Measurements from ENCODE around the gene OR1I1.
"Not testable (repeated sequence)": the region's sequence is repeated elsewhere in the genome, so short reads cannot be mapped to it uniquely, and the experiment has no call there.

OR1I1 gene

DNA sequence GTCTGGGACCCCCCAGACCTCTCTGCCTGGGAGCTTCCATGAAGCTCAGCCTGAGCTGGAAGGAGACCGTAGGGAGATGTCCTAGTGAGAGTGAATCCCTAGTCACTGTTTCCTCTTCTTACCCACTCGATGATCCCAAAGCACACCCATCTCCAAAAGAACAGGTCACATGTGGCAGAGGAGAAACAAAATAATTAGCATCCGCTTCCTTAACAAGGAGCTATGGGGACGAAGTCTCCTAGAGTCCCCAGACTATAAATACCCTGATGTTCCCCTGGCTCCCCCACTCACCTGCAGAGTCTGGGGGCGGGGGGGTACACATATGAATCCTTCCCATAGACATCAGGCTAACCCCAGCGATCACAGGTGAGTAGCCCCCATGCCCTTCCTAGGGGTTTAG lies at the start of gene OR1I1:
OR1I1 (plus strand) TSS at position 301 of the 400 bp plus-strand sequence. CDS start 4,855 bp downstream, outside the sequence.
- no peak for DNase-seq (ENCODE audit: low read depth)

DNA sequence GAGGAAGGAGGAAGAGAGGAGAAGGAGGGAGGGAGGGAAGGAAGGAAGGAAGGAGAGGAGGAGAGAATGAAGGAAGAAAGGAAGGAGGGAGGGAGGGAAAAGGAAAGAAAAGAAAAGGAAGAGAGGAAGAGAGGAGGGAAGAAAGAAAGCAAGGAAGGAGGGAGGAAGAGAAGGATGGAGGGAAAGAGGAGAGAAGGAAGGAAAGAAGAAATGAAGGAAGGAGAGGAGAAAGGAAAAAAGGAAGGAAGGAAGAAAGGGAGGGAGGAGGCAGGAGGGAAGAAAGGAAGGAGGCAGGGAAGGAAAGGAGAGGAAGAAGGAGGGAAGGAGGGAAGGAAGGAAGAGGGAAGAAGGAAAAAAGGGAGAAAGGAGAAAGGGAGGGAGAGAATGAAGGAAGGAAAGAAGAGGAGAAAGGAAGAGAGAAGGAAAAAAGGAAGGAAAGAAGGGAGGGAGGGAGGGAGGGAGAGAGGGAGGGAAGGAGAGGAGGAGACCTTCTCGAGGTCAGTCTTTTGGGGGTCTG lies 46.2 kb upstream of the OR1I1 start:
- no peak for DNase-seq (ENCODE audit: low read depth)

DNA sequence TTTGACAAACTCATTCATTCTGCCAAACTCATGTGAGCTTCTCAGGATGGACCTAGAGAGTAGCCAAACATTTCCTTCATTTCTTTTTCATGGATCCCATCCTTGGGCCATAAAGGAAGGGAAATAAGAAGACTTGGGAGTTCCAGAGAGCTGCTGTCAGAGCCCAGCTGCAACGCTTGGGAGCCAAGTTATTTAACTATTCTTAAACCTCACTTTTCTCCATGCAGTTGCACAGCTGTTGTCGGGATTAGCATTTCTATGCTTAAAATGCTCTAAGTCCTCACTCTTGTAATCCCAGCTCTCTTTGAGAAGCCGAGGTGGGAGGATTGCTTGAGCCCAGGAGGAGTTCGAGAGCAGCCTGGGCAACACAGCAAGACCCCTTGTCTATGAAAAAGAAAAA lies 44.4 kb upstream of the OR1I1 start:
- no peak for DNase-seq (ENCODE audit: low read depth)

DNA sequence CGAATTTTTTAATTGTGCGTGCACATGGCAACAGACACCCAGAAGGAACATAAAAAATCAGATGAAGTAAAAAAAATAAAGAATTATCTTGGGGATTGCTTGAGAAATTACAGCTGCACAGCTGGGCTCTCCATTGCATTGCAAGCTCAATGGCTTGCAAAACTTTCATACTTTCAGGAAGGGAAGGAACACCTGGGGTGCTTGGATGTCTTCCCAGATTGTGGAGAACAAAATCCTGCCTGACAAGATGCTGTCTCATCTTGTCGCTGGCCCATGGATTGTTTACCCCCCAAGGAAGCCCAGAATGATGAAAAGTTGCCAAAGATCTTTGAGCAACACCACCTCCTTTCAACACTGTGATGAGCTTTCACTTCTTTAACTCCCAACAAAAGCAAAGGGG lies 43.7 kb upstream of the OR1I1 start:
- DNase-seq (ENCODE audit: low read depth) = no peak

DNA sequence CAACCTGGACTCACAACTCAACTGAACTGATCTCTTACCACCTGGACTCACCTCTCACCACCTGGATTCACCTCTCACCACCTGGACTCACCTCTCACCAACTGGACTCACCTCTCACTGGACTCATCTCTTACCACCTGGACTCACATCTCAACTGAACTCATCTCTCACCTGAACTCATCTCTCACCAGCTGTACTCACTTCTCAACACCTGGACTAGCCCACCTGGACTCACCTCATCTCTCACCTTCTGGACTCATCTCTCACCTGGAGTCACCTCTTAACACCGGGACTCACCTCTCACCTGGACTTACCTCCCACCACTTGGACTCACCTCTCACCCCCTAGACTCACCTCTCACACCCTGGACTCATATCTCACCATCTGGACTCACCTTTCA lies 40.0 kb upstream of the OR1I1 start:
- no peak for DNase-seq (ENCODE audit: low read depth)

GRCh38 chr19:15042826-15043225 lies 39.2 kb upstream of the OR1I1 start:
- no peak for DNase-seq (ENCODE audit: low read depth)

- no peak for DNase-seq (ENCODE audit: low read depth)
These were observed 36.5 kb upstream of the OR1I1 start for GRCh38 chr19:15045506-15045905.

DNA sequence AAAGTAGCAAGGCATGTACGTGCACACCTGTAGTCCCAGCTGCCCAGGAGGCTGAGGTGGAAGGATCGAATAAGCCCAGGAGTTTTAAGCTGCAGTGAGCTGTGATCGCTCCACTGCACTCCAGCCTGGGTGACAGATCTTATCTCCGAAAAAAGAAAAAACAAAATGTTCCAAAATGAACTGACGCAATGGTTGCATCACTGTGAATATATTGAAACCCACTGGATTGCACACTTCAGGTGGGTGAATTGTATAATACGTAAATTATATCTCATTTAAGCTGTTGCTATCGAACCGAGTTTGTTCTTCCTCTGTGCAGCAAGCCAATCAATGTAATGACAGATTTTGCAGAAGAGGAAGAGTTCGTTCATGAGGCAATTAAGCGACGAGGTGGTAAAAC lies 34.3 kb upstream of the OR1I1 start:
- no peak for DNase-seq (ENCODE audit: low read depth)

DNA sequence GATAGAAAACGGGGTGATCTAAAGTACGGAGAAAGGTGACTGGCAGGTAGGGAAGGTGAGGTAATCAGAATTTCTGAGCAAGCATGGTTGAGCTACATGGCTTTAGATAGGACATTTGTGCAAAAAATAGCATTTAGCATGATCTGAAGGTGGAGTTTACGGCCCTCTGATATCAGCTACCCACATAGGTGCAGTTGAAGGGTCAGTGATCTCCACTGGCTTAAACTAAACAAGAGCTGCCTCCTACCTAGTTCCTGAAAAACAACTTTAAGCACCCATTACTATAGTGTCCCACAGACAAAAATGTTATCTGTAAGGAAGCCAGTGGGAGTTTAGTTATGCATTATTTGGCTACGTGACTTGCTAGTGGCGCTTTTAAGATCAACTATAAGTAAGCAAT lies 33.9 kb upstream of the OR1I1 start:
- DNase-seq (ENCODE audit: low read depth) = no peak

GRCh38 chr19:15048885-15049541 lies 33.0 kb upstream of the OR1I1 start, which contains the start of gene CASP14:
Gene CASP14, plus strand, starts transcription at chr19:15049480. Its CDS starts 2,772 bp downstream, at chr19:15052252.
- DNase-seq (ENCODE audit: low read depth) = no peak

- DNase-seq (ENCODE audit: low read depth) = no peak
These were observed 31.4 kb upstream of the OR1I1 start for GRCh38 chr19:15050639-15051038.

- no peak for DNase-seq (ENCODE audit: low read depth)
These were observed 20.0 kb upstream of the OR1I1 start for GRCh38 chr19:15062036-15062435.

DNA sequence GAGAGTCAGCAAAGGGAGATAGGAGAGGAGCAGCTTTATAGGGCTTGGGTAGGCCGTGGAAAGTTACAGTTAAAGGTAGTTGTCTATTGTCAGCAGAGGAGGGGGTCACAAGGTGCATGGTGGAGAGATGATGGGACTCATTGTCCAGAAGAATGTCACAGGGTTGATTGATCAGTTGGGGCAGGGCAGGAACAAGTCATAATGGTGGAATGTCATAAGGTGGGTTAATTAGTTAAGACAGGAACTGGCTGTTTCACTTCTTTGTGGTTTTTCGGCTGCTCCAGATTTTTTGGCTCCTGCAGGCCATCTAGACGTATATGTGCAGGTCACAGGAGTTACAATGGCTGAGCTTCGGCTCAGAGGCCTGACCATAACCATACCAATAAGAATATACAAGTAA lies 11.6 kb upstream of the OR1I1 start:
- DNase-seq (ENCODE audit: low read depth) = not testable (repeated sequence)

DNA sequence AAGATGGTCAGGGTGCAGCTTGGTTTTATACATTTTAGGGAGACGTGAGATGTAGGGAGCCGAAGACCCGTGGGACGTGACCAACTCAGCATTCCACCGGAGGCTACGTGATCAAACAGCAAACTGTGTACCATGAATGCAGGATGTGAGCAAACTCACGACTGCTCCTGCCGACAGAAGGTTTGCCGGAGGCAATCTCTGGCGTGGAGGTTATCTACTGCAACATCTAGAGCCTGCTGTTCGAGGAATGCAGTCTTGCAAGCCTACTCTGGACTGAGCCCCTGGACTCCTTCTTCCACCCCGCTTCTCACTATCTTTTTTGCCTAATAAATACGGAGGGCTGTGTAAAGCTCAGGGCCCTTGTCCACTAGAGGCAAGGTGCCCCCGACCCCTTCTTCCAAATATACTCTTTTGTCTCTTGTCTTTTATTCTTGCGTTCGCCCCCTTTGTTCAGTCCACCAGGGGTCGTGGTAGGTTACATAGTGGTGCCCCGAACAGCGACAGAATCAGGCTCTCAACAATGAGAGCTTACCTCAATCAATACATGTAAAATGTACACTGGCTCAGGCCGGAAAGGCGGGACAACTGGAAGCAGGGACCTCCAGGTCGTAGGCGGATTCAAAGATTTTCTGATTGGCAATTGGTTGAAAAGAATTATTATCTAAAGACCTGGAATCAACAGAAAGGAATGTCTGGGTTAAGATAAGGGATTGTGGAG lies 8.9 kb upstream of the OR1I1 start:
- no peak for DNase-seq (ENCODE audit: low read depth)

GRCh38 chr19:15074371-15074770 lies 7.6 kb upstream of the OR1I1 start:
- no peak for DNase-seq (ENCODE audit: low read depth)

GRCh38 chr19:15075806-15076205 lies 6.2 kb upstream of the OR1I1 start:
- DNase-seq (ENCODE audit: low read depth) = no peak

DNA sequence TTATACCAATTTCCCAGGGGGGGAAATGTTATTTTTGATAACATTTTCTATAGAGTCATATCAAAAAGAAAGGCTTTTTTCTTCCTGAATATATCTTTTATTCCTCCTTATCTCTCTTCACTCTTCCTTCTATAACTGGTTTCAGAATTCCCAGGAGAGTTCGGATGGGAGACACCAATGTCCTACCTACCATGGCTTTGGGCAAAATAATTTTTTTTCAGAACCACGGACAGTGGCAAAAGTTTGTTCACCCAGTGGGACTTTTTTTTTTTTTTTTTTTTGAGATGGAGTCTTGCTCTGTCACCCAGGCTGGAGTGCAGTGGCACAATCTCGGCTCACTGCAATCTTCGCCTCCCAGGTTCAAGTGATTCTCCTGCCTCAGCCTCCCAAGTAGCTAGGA lies 2.0 kb upstream of the OR1I1 start:
- DNase-seq (ENCODE audit: low read depth) = not testable (repeated sequence)

GRCh38 chr19:15087182-15087581 lies 5.2 kb downstream of the OR1I1 start:
- DNase-seq (ENCODE audit: low read depth) = no peak

DNA sequence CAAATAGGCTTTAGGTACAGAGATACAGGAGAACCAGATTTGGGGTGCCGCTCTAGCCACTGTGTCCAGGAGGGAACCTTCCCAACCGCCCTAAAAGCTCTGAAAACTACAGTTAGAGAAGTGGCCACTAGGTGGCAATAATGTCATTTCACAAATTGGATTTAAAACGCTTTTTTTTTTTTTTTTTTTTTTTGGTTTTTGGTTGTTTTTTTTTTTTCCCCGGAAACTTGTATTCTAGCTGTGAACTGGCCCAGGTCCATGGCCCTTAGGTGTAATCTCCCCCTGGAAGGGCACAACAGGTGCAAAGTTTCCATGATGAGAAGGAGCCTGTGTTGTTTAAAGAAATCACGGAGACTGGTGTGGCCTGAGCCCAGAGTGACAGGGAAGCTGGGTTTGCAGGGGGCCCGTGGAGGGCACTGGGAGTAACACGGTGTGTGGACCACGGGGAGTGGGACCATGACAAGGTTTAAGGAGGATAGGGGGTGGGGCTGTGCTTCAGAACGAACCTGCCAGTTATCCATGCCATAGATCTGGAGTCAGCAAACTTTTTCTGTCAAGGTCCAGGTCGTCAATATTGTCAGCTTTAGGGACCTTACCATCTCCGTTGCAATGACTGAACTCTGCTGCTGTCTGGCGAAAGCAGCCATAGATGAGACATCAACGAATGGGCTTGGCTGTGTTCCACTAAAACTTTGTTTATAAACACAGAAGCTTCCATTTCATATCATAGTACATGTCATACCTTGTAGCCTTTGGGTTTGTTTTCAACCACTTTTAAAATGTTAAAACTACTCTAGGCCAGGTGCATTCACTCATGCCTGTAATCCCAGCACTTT lies 10.1 kb downstream of the OR1I1 start:
- peak; percentile 37 for DNase-seq (ENCODE audit: low read depth)

- no peak for DNase-seq (ENCODE audit: low read depth)
These were observed 11.0 kb downstream of the OR1I1 start for GRCh38 chr19:15093001-15093400.

DNA sequence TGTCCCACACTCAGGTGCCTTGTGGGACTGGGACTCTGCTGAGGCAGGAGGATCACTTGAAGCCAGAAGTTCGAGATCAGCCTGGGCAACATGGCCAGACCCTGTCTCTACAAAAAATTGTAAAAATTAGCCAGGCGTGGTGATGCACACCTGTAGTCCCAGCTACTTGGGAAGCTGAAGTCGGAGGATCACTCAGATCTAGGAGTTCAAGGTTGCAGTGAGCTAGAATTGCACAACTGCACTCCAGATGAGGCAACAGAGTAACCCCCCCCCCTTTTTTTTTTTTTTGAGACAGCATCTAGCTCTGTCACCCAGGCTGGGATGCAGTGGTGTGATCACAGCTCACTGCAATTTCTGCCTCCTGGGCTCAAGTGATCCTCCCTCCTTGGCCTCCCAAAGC lies 14.2 kb downstream of the OR1I1 start:
- no peak for DNase-seq (ENCODE audit: low read depth)

GRCh38 chr19:15097980-15098379 lies 16.0 kb downstream of the OR1I1 start:
- DNase-seq (ENCODE audit: low read depth) = not testable (repeated sequence)

DNA sequence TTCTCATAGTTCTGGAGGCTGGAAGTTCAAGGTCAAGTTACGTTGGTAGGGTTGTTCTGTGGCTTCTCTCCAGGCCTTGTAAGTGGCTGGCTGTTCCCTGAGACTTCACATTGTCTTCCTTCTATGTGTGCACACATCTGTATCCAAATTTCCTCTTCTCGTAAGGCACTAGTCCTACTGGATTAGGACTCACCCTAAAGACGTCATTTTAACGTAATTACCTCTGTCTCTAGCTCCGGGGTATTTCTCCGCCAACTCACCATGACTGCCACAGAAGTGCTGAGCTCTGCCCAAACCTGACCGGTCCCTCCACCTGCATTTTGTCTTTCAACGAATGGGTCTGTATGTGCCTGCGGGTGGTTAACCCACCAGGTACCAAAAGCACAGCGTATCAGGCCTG lies 16.4 kb downstream of the OR1I1 start:
- no peak for DNase-seq (ENCODE audit: low read depth)

All from stimulated activated CD4-positive, alpha-beta T cell treated with anti-CD3 and anti-CD28 coated beads, Interleukin-2, amount 100 ng/mL, for 4 hours (primary cell).